Erythroblast (primary cell): ENCODE results near the gene PNKD.
A peak's percentile ranks its signal among the peaks of the same experiment; 100 is the strongest.

Experiments
- GATA1 ChIP-seq: IDR thresholded peaks from 2 replicates; pipeline ENCODE4 v1.6.1; 2011; ENCODE audit warnings: low read depth, mild to moderate bottlenecking, control low read depth, low read length, moderate library complexity
- POLR2A ChIP-seq: IDR thresholded peaks from 2 replicates; pipeline ENCODE4 v1.6.1; 2011; ENCODE audit warnings: mild to moderate bottlenecking, low read length

DNA sequence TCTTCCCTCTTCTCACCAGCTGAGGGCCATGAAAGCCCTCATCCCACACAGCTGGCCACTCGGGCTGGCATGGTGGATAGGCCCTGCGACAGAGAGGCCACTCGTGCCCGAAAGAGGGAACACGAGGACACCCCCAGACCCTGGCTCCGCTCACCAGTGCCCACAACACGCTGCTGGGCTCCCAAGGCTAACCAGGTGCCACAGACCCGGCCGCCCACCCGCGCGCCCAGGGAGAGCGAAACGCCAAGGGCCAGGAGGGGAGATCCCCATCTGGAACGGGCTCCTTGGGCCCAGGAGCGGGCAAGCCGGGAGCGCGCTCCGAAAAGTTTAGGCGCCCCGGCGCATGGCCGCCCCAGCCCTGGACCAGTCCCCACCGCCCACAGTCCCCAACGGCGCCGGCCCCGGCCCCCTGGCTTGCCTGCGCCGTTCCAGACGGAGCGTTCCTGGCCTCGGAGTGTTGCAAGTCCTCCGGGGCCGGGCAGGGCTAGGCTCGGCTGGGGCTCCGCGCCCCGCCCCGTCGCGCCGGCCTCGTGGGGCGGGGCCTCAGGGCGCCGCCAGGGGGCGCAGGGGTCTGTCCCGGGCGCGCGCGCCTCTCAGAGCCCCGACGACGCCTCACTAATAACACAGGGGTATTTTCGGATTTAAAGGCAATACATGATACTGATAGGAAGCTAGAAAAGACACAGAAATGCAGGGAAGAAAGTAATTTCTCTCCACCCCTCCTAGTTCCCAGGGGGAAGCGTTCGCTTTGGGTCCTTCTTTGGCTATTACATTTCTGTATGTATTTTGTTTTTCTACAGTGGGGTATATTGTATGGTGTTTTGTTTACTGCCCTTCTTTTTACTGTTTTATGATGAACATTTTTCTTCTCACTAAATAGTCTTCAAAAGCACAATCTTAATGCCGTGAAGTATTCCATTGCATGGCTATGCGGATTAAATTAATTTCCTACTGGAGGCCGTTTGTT lies 22.0 kb downstream of the PNKD start, which contains the start of gene TMBIM1:
- peak; percentile 93 for TF ChIP-seq POLR2A
- no peak for TF ChIP-seq GATA1
